ENCODE measurements around the gene ZNF177. TPM values are rescaled to one million over a fixed set of nuclear protein-coding genes. Genes with fewer than 3 reads are reported as not detected.

ZNF177 gene
- total RNA-seq, 1 donor from 2014 or later = 20.9 TPM

- TF ChIP-seq CTCF (IDR thresholded peaks at IDR 0.05) = no peak
- TF ChIP-seq EZH2 (IDR thresholded peaks at IDR 0.05) = no peak
- TF ChIP-seq EZH2phosphoT487 (IDR thresholded peaks at IDR 0.05) = no peak
- Histone ChIP-seq H3K27me3 (no peaks in the 10 kb centered on the region), H3K36me3 (peaks cover 31% of the 10 kb centered on the region), H3K9ac (no peak overlapping the region), H3K4me3 (no peak overlapping the region), H3K9me3 (ENCODE audit: low read depth) (peaks cover 57% of the 10 kb centered on the region), H4K20me1 (ENCODE audit: low read depth) (no peaks in the 10 kb centered on the region), H3F3A (ENCODE audit: low read depth) (no peaks in the 10 kb centered on the region), H3K4me1 (no peaks in the 10 kb centered on the region), H3K79me2 (ENCODE audit: low read depth) (no peaks in the 10 kb centered on the region), H3K4me2 (no peak overlapping the region), H2AFZ (replicated peaks) (no peak overlapping the region), H3K27ac (no peak overlapping the region)
- no peak for DNase-seq (ENCODE audit: low spot score)
- no peak overlapping the region for H3K4me3 Mint-ChIP-seq
- no peaks in the 10 kb centered on the region for H3K4me1 Mint-ChIP-seq
- peaks cover 65% of the 10 kb centered on the region for H3K36me3 Mint-ChIP-seq
- H3K27ac Mint-ChIP-seq = no peak overlapping the region
- peaks cover 78% of the 10 kb centered on the region for H3K9me3 Mint-ChIP-seq
- peaks cover 4% of the 10 kb centered on the region for H3K27me3 Mint-ChIP-seq (ENCODE audit: insufficient read depth, low read depth)
These were observed 14.6 kb upstream of the ZNF177 start for GRCh38 chr19:9348253-9348652.

- no peak overlapping the region for H3K9ac ChIP-seq
- H3K36me3 ChIP-seq = peaks cover 27% of the 10 kb centered on the region
- H3K9me3 Mint-ChIP-seq = peaks cover 75% of the 10 kb centered on the region
- H3K27me3 Mint-ChIP-seq (ENCODE audit: insufficient read depth, low read depth) = peaks cover 4% of the 10 kb centered on the region
- TF ChIP-seq CTCF (IDR thresholded peaks at IDR 0.05) (no peak), EZH2 (IDR thresholded peaks at IDR 0.05) (no peak), EZH2phosphoT487 (IDR thresholded peaks at IDR 0.05) (no peak)
- no peak overlapping the region for H3K27ac ChIP-seq
- no peak overlapping the region for H3K4me3 ChIP-seq
- no peaks in the 10 kb centered on the region for H3K4me1 Mint-ChIP-seq
- peaks cover 62% of the 10 kb centered on the region for H3K36me3 Mint-ChIP-seq
- H3K4me1 ChIP-seq = no peaks in the 10 kb centered on the region
- no peak overlapping the region for H2AFZ ChIP-seq (replicated peaks)
- no peaks in the 10 kb centered on the region for H3K79me2 ChIP-seq (ENCODE audit: low read depth)
- no peak overlapping the region for H3K27ac Mint-ChIP-seq
- DNase-seq (ENCODE audit: low spot score) = no peak
- H3K9me3 ChIP-seq (ENCODE audit: low read depth) = peaks cover 53% of the 10 kb centered on the region
- no peaks in the 10 kb centered on the region for H3F3A ChIP-seq (ENCODE audit: low read depth)
- H3K27me3 ChIP-seq = no peaks in the 10 kb centered on the region
- H3K4me2 ChIP-seq = no peak overlapping the region
- no peaks in the 10 kb centered on the region for H4K20me1 ChIP-seq (ENCODE audit: low read depth)
- H3K4me3 Mint-ChIP-seq = no peak overlapping the region
These were observed 14.1 kb upstream of the ZNF177 start for GRCh38 chr19:9348671-9349070.

GRCh38 chr19:9352505-9352904 is 10.3 kb upstream of the ZNF177 start:
- TF ChIP-seq EZH2 (IDR thresholded peaks at IDR 0.05) (no peak), CTCF (IDR thresholded peaks at IDR 0.05) (no peak), EZH2phosphoT487 (IDR thresholded peaks at IDR 0.05) (no peak)
- Mint-ChIP-seq H3K27ac (no peak overlapping the region), H3K9me3 (peaks cover 68% of the 10 kb centered on the region), H3K4me1 (no peaks in the 10 kb centered on the region), H3K27me3 (ENCODE audit: insufficient read depth, low read depth) (no peaks in the 10 kb centered on the region), H3K36me3 (peaks cover 56% of the 10 kb centered on the region), H3K4me3 (no peak overlapping the region)
- H3K36me3 ChIP-seq = no peaks in the 10 kb centered on the region
- H3F3A ChIP-seq (ENCODE audit: low read depth) = no peaks in the 10 kb centered on the region
- no peak overlapping the region for H3K4me3 ChIP-seq
- no peaks in the 10 kb centered on the region for H3K4me1 ChIP-seq
- no peaks in the 10 kb centered on the region for H3K79me2 ChIP-seq (ENCODE audit: low read depth)
- no peaks in the 10 kb centered on the region for H4K20me1 ChIP-seq (ENCODE audit: low read depth)
- H3K27ac ChIP-seq = no peak overlapping the region
- no peak overlapping the region for H3K9ac ChIP-seq
- no peaks in the 10 kb centered on the region for H3K27me3 ChIP-seq
- H3K9me3 ChIP-seq (ENCODE audit: low read depth) = peaks cover 28% of the 10 kb centered on the region
- no peak overlapping the region for H2AFZ ChIP-seq (replicated peaks)
- H3K4me2 ChIP-seq = no peak overlapping the region
- DNase-seq (ENCODE audit: low spot score) = no peak

Data from neural progenitor cell (in vitro differentiated cells).